D341Med (cell line): ENCODE data around the gene KIF16B.
"Not testable (repeated sequence)": the region's sequence is repeated elsewhere in the genome, so short reads cannot be mapped to it uniquely, and the experiment has no call there.

Source experiments
- DNase-seq: peaks from one replicate; pipeline ENCODE4 v3.0.0; 2012; ENCODE audit warnings: low spot score

The KIF16B gene

GRCh38 chr20:16573001-16573965 lies at the start of gene KIF16B:
Gene KIF16B (minus strand): TSS chr20:16573448. CDS start chr20:16573275, 173 bp downstream.
- peak; percentile 95 for DNase-seq

GRCh38 chr20:16622501-16622900 lies 49.3 kb upstream of the KIF16B start:
- DNase-seq = no peak

GRCh38 chr20:16621435-16622141 lies 48.3 kb upstream of the KIF16B start:
- no peak for DNase-seq

- no peak for DNase-seq
These were observed 47.7 kb upstream of the KIF16B start for GRCh38 chr20:16620961-16621360.

- DNase-seq = no peak
These were observed 46.7 kb upstream of the KIF16B start for GRCh38 chr20:16619953-16620352.

- DNase-seq = no peak
These were observed 43.8 kb upstream of the KIF16B start for GRCh38 chr20:16617056-16617455.

- no peak for DNase-seq
These were observed 43.1 kb upstream of the KIF16B start for GRCh38 chr20:16616317-16616716.

GRCh38 chr20:16615199-16615598 lies 42.0 kb upstream of the KIF16B start:
- no peak for DNase-seq

GRCh38 chr20:16613954-16614353 lies 40.7 kb upstream of the KIF16B start:
- no peak for DNase-seq

GRCh38 chr20:16612706-16613105 lies 39.5 kb upstream of the KIF16B start:
- no peak for DNase-seq

GRCh38 chr20:16611817-16612216 lies 38.6 kb upstream of the KIF16B start:
- no peak for DNase-seq

GRCh38 chr20:16609066-16609465 lies 35.8 kb upstream of the KIF16B start:
- DNase-seq = no peak

GRCh38 chr20:16608277-16608650 lies 35.0 kb upstream of the KIF16B start:
- DNase-seq = no peak

GRCh38 chr20:16607364-16608276 lies 34.4 kb upstream of the KIF16B start:
- no peak for DNase-seq

- DNase-seq = no peak
These were observed 33.3 kb upstream of the KIF16B start for GRCh38 chr20:16606468-16607070.

- DNase-seq = no peak
These were observed 27.8 kb upstream of the KIF16B start for GRCh38 chr20:16601047-16601446.

GRCh38 chr20:16599257-16599656 lies 26.0 kb upstream of the KIF16B start:
- DNase-seq = no peak

GRCh38 chr20:16596991-16597390 lies 23.7 kb upstream of the KIF16B start:
- DNase-seq = no peak

GRCh38 chr20:16596404-16596803 lies 23.2 kb upstream of the KIF16B start:
- not testable (repeated sequence) for DNase-seq

GRCh38 chr20:16595376-16595775 lies 22.1 kb upstream of the KIF16B start:
- DNase-seq = no peak

- no peak for DNase-seq
These were observed 16.9 kb upstream of the KIF16B start for GRCh38 chr20:16590041-16590633.
